ENCODE data around the gene CNOT4.
"Not testable (repeated sequence)": the region's sequence is repeated elsewhere in the genome, so short reads cannot be mapped to it uniquely, and the experiment has no call there.

DNA sequence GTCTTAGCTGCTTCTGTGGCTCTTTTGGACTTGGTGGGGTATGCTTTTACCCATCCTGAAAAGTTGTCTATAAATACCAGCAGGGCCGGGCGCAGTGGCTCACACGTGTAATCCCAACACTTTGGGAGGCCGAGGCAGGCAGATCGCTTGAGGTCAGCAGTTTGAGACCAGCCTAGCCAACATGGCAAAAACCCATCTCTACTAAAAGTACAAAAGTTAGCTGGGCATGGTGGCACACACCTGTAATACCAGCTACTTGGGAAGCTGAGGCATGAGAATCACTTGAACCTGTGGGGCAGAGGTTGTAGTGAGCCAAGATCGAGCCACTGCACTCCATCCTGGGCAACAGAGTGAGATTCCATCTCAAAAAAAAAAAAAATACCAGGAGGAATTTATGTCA is 188.9 kb downstream of the CNOT4 start:
- TF ChIP-seq POLR2A (IDR thresholded peaks at IDR 0.05; ENCODE audit: low read length); GATA1 (IDR thresholded peaks at IDR 0.05; ENCODE audit: low read depth, low read length): not testable (repeated sequence)

Data from erythroblast (primary cell).